SK-N-SH (cell line): ENCODE data around the gene DCLRE1B. TPM values are rescaled to one million over a fixed set of nuclear protein-coding genes. Genes with fewer than 3 reads are reported as not detected.

ENCODE experiments used
- CTCF ChIA-PET: fragments of 300-600, 350-600 bp; formaldehyde crosslinking; extraction: SDS; loops from one replicate; lab custom pipeline; 2021; lab: Yijun Ruan, JAX
- POLR2A ChIA-PET: fragments of 350-600 bp; sonication (Branson Sonifier 250); formaldehyde crosslinking; extraction: SDS; loops from one replicate; lab custom pipeline; 2020; ENCODE audit warnings: antibody characterized with exemption, inconsistent platforms; lab: Yijun Ruan, JAX
- DNase-seq: peaks from one replicate; pipeline ENCODE4 v3.0.0; 2012
- H2AFZ ChIP-seq: fragments of 200-600 bp; sonication (generic); 2 replicates; pipeline ENCODE4 v1.8.1; 2016; ENCODE audit warnings: antibody characterized with exemption, mild to moderate bottlenecking, low read depth
- H3F3A ChIP-seq: fragments of 200-600 bp; sonication (generic); replicated peaks from 2 replicates; pipeline ENCODE3; 2016; ENCODE audit warnings: antibody characterized with exemption, mild to moderate bottlenecking; ENCODE audit not compliant: insufficient read depth
- H3K27ac ChIP-seq, 2 experiments: fragments of 200-500 bp in 1 of 2; fragments of 200-600 bp in 1 of 2; sonication (Bioruptor generic) in 1 of 2; sonication (generic), shearing (Covaris generic) in 1 of 2; 2 replicates each; pipeline versions ENCODE4 v1.5.1 to v1.6.1; 2014 to 2016; ENCODE audit warnings: low read depth in 2 of 2, inconsistent platforms in 1 of 2, low read length in 1 of 2, mild to moderate bottlenecking in 1 of 2, mixed read lengths in 1 of 2
- H3K27me3 ChIP-seq: fragments of 200-600 bp; sonication (generic), shearing (Covaris generic); 2 replicates; pipeline ENCODE4 v1.6.1; 2016; ENCODE audit warnings: mixed run types; ENCODE audit not compliant: insufficient read depth
- H3K36me3 ChIP-seq, 2 experiments: fragments of 200-500 bp in 1 of 2; fragments of 200-600 bp in 1 of 2; sonication (Bioruptor generic) in 1 of 2; sonication (generic) in 1 of 2; replicated peaks in 1 of 2; 2 replicates each; pipeline versions ENCODE3 to v1.5.1; 2014 to 2016; ENCODE audit warnings: low read length in 1 of 2, mild to moderate bottlenecking in 1 of 2; ENCODE audit not compliant: insufficient read depth in 2 of 2, control insufficient read depth in 1 of 2
- H3K4me1 ChIP-seq, 2 experiments: fragments of 200-500 bp in 1 of 2; fragments of 200-600 bp in 1 of 2; sonication (Bioruptor generic) in 1 of 2; sonication (generic), shearing (Covaris generic) in 1 of 2; 2 replicates each; pipeline versions ENCODE4 v1.5.1 to v1.6.1; 2014 to 2016; ENCODE audit warnings: low read depth in 1 of 2, low read length in 1 of 2, mixed run types in 1 of 2; ENCODE audit not compliant: insufficient read depth in 2 of 2, control insufficient read depth in 1 of 2
- H3K4me2 ChIP-seq: fragments of 200-600 bp; sonication (generic), shearing (Covaris generic); 2 replicates; pipeline ENCODE4 v1.6.1; 2017; ENCODE audit warnings: mixed run types
- H3K4me3 ChIP-seq, 2 experiments: fragments of 200-500 bp in 1 of 2; fragments of 200-600 bp in 1 of 2; sonication (Bioruptor generic) in 1 of 2; sonication (generic), shearing (Covaris generic) in 1 of 2; 2 replicates each; pipeline versions ENCODE4 v1.5.1 to v1.8.1; 2014 to 2016; ENCODE audit warnings: low read depth in 2 of 2, inconsistent platforms in 1 of 2, low read length in 1 of 2, mild to moderate bottlenecking in 1 of 2, mixed read lengths in 1 of 2, moderate library complexity in 1 of 2
- H3K79me2 ChIP-seq: fragments of 200-600 bp; sonication (generic); 2 replicates; pipeline ENCODE4 v1.8.1; 2017; ENCODE audit warnings: mild to moderate bottlenecking; ENCODE audit not compliant: insufficient read depth
- H3K9ac ChIP-seq: fragments of 200-600 bp; sonication (generic); 2 replicates; pipeline ENCODE4 v1.6.1; 2017; ENCODE audit warnings: mixed run types
- H3K9me2 ChIP-seq: fragments of 200-600 bp; sonication (generic); 2 replicates; pipeline ENCODE4 v1.6.1; 2017; ENCODE audit warnings: mixed run types
- H3K9me3 ChIP-seq: fragments of 200-600 bp; sonication (generic); 2 replicates; pipeline ENCODE4 v1.6.1; 2017; ENCODE audit warnings: mixed run types, mild to moderate bottlenecking, moderate library complexity
- H4K20me1 ChIP-seq: fragments of 200-600 bp; sonication (generic); 2 replicates; pipeline ENCODE4 v1.6.1; 2017; ENCODE audit warnings: mild to moderate bottlenecking, mixed run types; ENCODE audit not compliant: insufficient read depth
- CHD2 ChIP-seq: fragments of 150-350 bp; IDR thresholded peaks from 2 replicates; pipeline ENCODE4 v1.6.1; 2018; ENCODE audit warnings: low read length; ENCODE audit not compliant: partially characterized antibody
- ELF1 ChIP-seq: IDR thresholded peaks from 2 replicates; pipeline ENCODE4 v1.4.0; 2012
- EP300 ChIP-seq, 2 experiments: IDR thresholded peaks; 2 replicates each; pipeline versions ENCODE4 v1.4.0 to v1.6.1; 2012; ENCODE audit warnings: borderline replicate concordance in 1 of 2, low read depth in 1 of 2, low read length in 1 of 2
- EZH2phosphoT487 ChIP-seq: fragments of 200-600 bp; sonication (generic); IDR thresholded peaks from 2 replicates; pipeline ENCODE4 v1.6.1; 2017; ENCODE audit warnings: low read depth, mixed run types, mild to moderate bottlenecking, antibody characterized with exemption, moderate library complexity, borderline replicate concordance
- FOSL2 ChIP-seq: IDR thresholded peaks from 2 replicates; pipeline ENCODE4 v1.4.0; 2012; ENCODE audit warnings: low read depth, mild to moderate bottlenecking, moderate library complexity, borderline replicate concordance
- GABPA ChIP-seq: IDR thresholded peaks from 2 replicates; pipeline ENCODE4 v1.4.0; 2012; ENCODE audit warnings: low read depth, mild to moderate bottlenecking
- JUND ChIP-seq: IDR thresholded peaks from 2 replicates; pipeline ENCODE4 v1.4.0; 2012
- MEF2A ChIP-seq: IDR thresholded peaks from 2 replicates; pipeline ENCODE4 v1.4.0; 2012; ENCODE audit warnings: low read depth, borderline replicate concordance
- RAD21 ChIP-seq: IDR thresholded peaks from 2 replicates; pipeline ENCODE4 v1.6.1; 2012; ENCODE audit warnings: mild to moderate bottlenecking, low read length
- RCOR1 ChIP-seq: fragments of 150-350 bp; IDR thresholded peaks from 2 replicates; pipeline ENCODE4 v1.6.1; 2017; ENCODE audit warnings: antibody characterized with exemption, low read length
- RFX5 ChIP-seq: IDR thresholded peaks from 2 replicates; pipeline ENCODE4 v1.6.1; 2012; ENCODE audit warnings: mild to moderate bottlenecking, improper control_type of control experiment, low read length
- SMC3 ChIP-seq: IDR thresholded peaks from 2 replicates; pipeline ENCODE4 v1.6.1; 2012; ENCODE audit warnings: low read depth, low read length, improper control_type of control experiment
- TCF12 ChIP-seq: IDR thresholded peaks from 2 replicates; pipeline ENCODE4 v1.4.0; 2012
- TEAD4 ChIP-seq: IDR thresholded peaks from 2 replicates; pipeline ENCODE4 v1.4.0; 2012; ENCODE audit warnings: mild to moderate bottlenecking, borderline replicate concordance; ENCODE audit not compliant: insufficient read depth
- YY1 ChIP-seq: IDR thresholded peaks from 2 replicates; pipeline ENCODE4 v1.4.0; 2012; ENCODE audit warnings: low read depth, mild to moderate bottlenecking
- WGBS: methylation state at CpG from one replicate; pipeline ENCODE4 v1.1.6; 2017; ENCODE audit warnings: low lambda C conversion rate; 5-methylcytosine and 5-hydroxymethylcytosine counted together
- polyA plus RNA-seq, 3 experiments: library from polyadenylated mRNA; depleted of rRNA; stranded (reverse); fragments of >200 nt; gene quantifications; 2 replicates each; pipeline ENCODE4 v1.2.3, GENCODE V29; 2012
- TF ChIP-seq, protein P1 (sequence below): IDR thresholded peaks from 2 replicates; pipeline ENCODE4; 2012
- TF ChIP-seq, protein P2 (sequence below): IDR thresholded peaks from 2 replicates; pipeline ENCODE4 v1.4.0; 2012; ENCODE audit warnings: low read depth, borderline replicate concordance
- TF ChIP-seq, protein P3 (sequence below): IDR thresholded peaks from 2 replicates; pipeline ENCODE4 v1.4.0; 2012; ENCODE audit warnings: low read depth
- TF ChIP-seq, protein P4 (sequence below): IDR thresholded peaks from 2 replicates; pipeline ENCODE4 v1.6.1; 2012; ENCODE audit warnings: mild to moderate bottlenecking, low read depth, low read length, moderate library complexity
- TF ChIP-seq, protein P5 (sequence below): IDR thresholded peaks from 2 replicates; pipeline ENCODE4 v1.4.0; 2012; ENCODE audit warnings: low read depth, borderline replicate concordance

The DCLRE1B gene
- polyA plus RNA-seq, 1 of the 3 experiments (the other 2 are of a cell fraction), result 3.0 TPM

DNA sequence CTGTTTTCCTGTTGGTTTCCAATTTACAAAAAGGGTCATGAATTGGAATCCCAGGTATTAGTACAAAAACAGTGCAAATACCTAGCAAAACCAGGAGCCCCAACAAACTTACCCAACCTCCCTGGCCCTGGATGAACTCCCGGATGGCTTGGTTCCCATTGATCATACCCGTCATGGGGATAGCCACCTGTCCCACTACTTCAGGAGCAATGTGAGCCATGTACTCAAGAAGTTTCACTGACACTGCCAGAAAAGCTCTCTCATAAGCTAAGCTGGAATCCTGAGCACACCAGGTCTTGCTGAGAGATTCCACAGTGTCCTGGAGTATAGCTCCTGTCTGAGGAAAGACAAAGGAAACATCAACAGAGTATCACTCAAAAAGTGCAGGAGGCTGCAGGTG lies 23.5 kb upstream of the DCLRE1B start:
- Histone ChIP-seq H3K4me2 (no peak overlapping the region), H4K20me1 (no peaks in the 10 kb centered on the region), H3K27ac (no peak overlapping the region), H3K4me1 (no peaks in the 10 kb centered on the region), H3K4me3 (no peak overlapping the region), H3K9ac (no peak overlapping the region), H3K9me3 (no peaks in the 10 kb centered on the region), H3K27me3 (no peaks in the 10 kb centered on the region), H3K36me3 (no peaks in the 10 kb centered on the region), H2AFZ (no peak overlapping the region), H3K79me2 (no peaks in the 10 kb centered on the region), H3K9me2 (no peaks in the 10 kb centered on the region), H3F3A (no peaks in the 10 kb centered on the region)
- POLR2A ChIA-PET, result no interaction called here
- TF ChIP-seq GABPA, result no peak
- TF ChIP-seq EP300 (IDR thresholded peaks at IDR 0.05; ENCODE audit: borderline replicate concordance in 1 of 2, low read depth in 1 of 2, low read length in 1 of 2), result no peak
- no peak for TF ChIP-seq YY1
- no peak for TF ChIP-seq SMC3
- TF ChIP-seq, protein P1, sequence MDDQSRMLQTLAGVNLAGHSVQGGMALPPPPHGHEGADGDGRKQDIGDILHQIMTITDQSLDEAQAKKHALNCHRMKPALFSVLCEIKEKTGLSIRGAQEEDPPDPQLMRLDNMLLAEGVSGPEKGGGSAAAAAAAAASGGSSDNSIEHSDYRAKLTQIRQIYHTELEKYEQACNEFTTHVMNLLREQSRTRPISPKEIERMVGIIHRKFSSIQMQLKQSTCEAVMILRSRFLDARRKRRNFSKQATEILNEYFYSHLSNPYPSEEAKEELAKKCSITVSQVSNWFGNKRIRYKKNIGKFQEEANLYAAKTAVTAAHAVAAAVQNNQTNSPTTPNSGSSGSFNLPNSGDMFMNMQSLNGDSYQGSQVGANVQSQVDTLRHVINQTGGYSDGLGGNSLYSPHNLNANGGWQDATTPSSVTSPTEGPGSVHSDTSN, result no peak
- TF ChIP-seq FOSL2, result no peak
- no peak for TF ChIP-seq RFX5
- TF ChIP-seq TEAD4, result no peak
- TF ChIP-seq, protein P2, sequence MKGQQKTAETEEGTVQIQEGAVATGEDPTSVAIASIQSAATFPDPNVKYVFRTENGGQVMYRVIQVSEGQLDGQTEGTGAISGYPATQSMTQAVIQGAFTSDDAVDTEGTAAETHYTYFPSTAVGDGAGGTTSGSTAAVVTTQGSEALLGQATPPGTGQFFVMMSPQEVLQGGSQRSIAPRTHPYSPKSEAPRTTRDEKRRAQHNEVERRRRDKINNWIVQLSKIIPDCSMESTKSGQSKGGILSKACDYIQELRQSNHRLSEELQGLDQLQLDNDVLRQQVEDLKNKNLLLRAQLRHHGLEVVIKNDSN, result no peak
- no peak for TF ChIP-seq MEF2A
- CTCF ChIA-PET, result interaction anchor here (0.6 to 1.6 kb wide), 2 partner anchors 8 to 138 kb away, joined by 3 to 4 read pairs; no protein-coding TSS in a partner anchor
- no peak for DNase-seq
- whole genome bisulfite sequencing, result 92% methylated on average over 2 of the region's 2 CpGs

DNA sequence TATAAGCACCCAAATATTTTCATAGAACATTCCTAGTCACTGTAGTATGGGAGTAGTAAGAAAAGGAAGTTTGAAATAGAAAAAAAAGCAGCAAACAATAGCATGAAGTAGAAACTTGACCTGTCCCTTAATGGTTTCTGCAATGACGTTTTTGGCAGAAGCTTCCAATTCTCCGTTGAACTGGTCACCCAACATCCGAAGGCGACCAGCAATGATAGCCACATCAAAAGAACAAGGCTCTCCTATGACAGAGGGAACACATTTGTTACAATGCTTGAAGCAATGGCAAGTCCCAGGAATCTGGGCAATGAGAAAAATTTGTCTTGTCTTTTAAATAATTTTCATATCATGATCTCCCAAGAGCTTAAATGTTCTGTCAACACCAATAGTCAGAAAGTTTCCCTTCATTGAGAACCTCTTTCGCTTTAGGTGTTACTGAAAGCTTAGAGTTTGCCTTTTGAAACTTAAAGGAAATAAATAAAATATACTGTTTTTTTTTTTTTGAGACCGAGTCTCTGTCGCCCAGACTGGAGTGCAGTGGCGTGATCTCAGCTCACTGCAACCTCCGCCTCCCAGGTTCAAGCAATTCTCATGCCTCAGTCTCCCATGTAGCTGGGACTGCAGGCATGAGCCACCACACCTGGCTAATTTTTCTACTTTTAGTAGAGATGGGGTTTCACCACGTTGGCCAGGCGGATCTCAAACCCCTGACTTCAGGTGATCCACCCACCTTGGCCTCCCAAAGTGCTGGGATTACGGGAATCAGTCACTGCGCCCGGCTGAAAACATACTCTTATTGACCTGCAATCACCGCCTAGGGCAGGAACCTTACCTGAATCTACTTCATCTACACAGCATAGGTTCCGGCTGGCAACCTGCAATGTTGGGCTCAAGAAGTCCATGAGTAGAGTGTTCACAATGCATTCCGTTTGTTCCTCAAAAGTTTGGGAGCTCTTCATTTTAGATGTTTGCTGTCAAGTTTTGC lies 18.4 kb upstream of the DCLRE1B start:
- Histone ChIP-seq H3K27me3 (no peaks in the 10 kb centered on the region), H2AFZ (no peak overlapping the region), H4K20me1 (no peaks in the 10 kb centered on the region), H3K4me1 (no peaks in the 10 kb centered on the region), H3F3A (no peaks in the 10 kb centered on the region), H3K79me2 (no peaks in the 10 kb centered on the region), H3K4me2 (no peak overlapping the region), H3K9me3 (no peaks in the 10 kb centered on the region), H3K9me2 (no peaks in the 10 kb centered on the region), H3K27ac (no peak overlapping the region), H3K9ac (no peak overlapping the region), H3K4me3 (no peak overlapping the region), H3K36me3 (no peaks in the 10 kb centered on the region)
- no peak for DNase-seq
- ChIA-PET POLR2A (no interaction called here), CTCF (no interaction called here)
- 88% methylated on average over 17 of the region's 17 CpGs for WGBS
- no peak for TF ChIP-seq CHD2
- TF ChIP-seq, protein P3, sequence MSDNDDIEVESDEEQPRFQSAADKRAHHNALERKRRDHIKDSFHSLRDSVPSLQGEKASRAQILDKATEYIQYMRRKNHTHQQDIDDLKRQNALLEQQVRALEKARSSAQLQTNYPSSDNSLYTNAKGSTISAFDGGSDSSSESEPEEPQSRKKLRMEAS, result no peak
- TF ChIP-seq, protein P4, sequence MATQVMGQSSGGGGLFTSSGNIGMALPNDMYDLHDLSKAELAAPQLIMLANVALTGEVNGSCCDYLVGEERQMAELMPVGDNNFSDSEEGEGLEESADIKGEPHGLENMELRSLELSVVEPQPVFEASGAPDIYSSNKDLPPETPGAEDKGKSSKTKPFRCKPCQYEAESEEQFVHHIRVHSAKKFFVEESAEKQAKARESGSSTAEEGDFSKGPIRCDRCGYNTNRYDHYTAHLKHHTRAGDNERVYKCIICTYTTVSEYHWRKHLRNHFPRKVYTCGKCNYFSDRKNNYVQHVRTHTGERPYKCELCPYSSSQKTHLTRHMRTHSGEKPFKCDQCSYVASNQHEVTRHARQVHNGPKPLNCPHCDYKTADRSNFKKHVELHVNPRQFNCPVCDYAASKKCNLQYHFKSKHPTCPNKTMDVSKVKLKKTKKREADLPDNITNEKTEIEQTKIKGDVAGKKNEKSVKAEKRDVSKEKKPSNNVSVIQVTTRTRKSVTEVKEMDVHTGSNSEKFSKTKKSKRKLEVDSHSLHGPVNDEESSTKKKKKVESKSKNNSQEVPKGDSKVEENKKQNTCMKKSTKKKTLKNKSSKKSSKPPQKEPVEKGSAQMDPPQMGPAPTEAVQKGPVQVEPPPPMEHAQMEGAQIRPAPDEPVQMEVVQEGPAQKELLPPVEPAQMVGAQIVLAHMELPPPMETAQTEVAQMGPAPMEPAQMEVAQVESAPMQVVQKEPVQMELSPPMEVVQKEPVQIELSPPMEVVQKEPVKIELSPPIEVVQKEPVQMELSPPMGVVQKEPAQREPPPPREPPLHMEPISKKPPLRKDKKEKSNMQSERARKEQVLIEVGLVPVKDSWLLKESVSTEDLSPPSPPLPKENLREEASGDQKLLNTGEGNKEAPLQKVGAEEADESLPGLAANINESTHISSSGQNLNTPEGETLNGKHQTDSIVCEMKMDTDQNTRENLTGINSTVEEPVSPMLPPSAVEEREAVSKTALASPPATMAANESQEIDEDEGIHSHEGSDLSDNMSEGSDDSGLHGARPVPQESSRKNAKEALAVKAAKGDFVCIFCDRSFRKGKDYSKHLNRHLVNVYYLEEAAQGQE, result no peak
- no peak for TF ChIP-seq JUND
- TF ChIP-seq, protein P5, sequence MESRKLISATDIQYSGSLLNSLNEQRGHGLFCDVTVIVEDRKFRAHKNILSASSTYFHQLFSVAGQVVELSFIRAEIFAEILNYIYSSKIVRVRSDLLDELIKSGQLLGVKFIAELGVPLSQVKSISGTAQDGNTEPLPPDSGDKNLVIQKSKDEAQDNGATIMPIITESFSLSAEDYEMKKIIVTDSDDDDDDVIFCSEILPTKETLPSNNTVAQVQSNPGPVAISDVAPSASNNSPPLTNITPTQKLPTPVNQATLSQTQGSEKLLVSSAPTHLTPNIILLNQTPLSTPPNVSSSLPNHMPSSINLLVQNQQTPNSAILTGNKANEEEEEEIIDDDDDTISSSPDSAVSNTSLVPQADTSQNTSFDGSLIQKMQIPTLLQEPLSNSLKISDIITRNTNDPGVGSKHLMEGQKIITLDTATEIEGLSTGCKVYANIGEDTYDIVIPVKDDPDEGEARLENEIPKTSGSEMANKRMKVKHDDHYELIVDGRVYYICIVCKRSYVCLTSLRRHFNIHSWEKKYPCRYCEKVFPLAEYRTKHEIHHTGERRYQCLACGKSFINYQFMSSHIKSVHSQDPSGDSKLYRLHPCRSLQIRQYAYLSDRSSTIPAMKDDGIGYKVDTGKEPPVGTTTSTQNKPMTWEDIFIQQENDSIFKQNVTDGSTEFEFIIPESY, result no peak
- TF ChIP-seq ELF1, result no peak
- no peak for TF ChIP-seq SMC3
- TF ChIP-seq RAD21, result no peak
- TF ChIP-seq RCOR1, result no peak
- TF ChIP-seq TCF12, result no peak
- TF ChIP-seq EZH2phosphoT487, result no peak
